ENCODE measurements around the gene LDLRAD4. TPM values are rescaled to one million over a fixed set of nuclear protein-coding genes. Genes with fewer than 3 reads are reported as not detected.

The LDLRAD4 gene
- total RNA-seq, 1 experiment from 2014 or later, result 1.7 TPM

DNA sequence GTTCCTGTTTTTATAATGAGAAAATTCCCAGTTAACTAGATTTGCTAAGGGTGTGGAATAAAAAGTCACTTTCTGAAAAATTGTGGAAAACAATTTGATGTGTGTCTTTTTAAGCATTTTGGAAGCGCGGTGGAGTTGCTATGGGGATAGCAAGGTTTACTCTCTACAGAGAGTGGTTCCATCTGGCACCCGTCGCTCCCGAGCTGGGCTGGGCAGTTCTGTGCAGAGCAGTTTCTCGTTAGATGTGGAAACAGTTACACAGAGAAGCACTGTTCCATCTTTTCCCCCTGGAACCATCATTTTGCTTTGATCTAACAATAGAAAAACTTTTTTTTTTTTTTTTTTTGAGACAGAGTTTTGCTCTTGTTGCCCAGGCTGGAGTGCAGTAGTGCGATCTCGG lies 17.4 kb downstream of the LDLRAD4 start:
- no peaks in the 10 kb centered on the region for H4K20me1 ChIP-seq (ENCODE audit: insufficient read depth)
- DNase-seq, result no peak
- no peak overlapping the region for H3K4me3 ChIP-seq
- H3K79me2 ChIP-seq (ENCODE audit: low read depth), result no peaks in the 10 kb centered on the region
- no peak overlapping the region for H3K4me2 ChIP-seq
- no peaks in the 10 kb centered on the region for H3K9me3 ChIP-seq (ENCODE audit: insufficient read depth, low read depth)
- no peaks in the 10 kb centered on the region for H3K9me2 ChIP-seq (ENCODE audit: insufficient read depth)
- H3K27me3 ChIP-seq (ENCODE audit: insufficient read depth, low read depth), result peaks cover 95% of the 10 kb centered on the region
- no peaks in the 10 kb centered on the region for H3K4me1 ChIP-seq (replicated peaks; ENCODE audit: insufficient read depth)
- ChIA-PET CTCF (no interaction called here), POLR2A (ENCODE audit: unreplicated experiment) (no interaction called here)
- BruUV-seq (replicated peaks), result no TSS peak
- no peaks in the 10 kb centered on the region for H3K36me3 ChIP-seq (ENCODE audit: low read depth)
- no peak overlapping the region for H3K27ac ChIP-seq
- intact Hi-C loops (cut with micrococcal nuclease; ENCODE audit: unreplicated experiment), result no loop called here
- H2AFZ ChIP-seq, result no peak overlapping the region
- no peaks in the 10 kb centered on the region for H3F3A ChIP-seq (ENCODE audit: insufficient read depth, low read depth)
- TF ChIP-seq EZH2 (IDR thresholded peaks at IDR 0.05; ENCODE audit: low read depth), result no peak
- TF ChIP-seq, protein P1, sequence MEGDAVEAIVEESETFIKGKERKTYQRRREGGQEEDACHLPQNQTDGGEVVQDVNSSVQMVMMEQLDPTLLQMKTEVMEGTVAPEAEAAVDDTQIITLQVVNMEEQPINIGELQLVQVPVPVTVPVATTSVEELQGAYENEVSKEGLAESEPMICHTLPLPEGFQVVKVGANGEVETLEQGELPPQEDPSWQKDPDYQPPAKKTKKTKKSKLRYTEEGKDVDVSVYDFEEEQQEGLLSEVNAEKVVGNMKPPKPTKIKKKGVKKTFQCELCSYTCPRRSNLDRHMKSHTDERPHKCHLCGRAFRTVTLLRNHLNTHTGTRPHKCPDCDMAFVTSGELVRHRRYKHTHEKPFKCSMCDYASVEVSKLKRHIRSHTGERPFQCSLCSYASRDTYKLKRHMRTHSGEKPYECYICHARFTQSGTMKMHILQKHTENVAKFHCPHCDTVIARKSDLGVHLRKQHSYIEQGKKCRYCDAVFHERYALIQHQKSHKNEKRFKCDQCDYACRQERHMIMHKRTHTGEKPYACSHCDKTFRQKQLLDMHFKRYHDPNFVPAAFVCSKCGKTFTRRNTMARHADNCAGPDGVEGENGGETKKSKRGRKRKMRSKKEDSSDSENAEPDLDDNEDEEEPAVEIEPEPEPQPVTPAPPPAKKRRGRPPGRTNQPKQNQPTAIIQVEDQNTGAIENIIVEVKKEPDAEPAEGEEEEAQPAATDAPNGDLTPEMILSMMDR (conservative IDR thresholded peaks at IDR 0.05), result no peak

DNA sequence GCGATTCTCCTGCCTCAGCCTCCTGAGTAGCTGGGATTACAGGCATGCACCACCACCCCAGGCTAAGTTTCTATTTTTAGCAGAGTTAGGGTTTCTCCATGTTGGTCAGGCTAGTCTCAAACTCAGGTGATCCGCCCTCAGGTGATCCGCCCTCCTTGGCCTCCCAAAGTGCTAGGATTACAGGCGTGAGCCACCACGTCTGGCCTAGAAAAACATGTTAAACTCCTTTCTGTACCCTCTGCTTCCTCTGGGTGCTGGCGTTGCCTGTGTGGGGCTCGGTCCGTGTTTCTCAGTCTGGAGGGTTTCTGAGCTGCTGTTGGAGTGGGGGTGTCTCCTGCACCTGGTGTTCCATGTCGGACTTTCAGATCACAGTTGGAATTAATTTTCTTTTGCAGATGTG lies 17.9 kb downstream of the LDLRAD4 start:
- peaks cover 95% of the 10 kb centered on the region for H3K27me3 ChIP-seq (ENCODE audit: insufficient read depth, low read depth)

DNA sequence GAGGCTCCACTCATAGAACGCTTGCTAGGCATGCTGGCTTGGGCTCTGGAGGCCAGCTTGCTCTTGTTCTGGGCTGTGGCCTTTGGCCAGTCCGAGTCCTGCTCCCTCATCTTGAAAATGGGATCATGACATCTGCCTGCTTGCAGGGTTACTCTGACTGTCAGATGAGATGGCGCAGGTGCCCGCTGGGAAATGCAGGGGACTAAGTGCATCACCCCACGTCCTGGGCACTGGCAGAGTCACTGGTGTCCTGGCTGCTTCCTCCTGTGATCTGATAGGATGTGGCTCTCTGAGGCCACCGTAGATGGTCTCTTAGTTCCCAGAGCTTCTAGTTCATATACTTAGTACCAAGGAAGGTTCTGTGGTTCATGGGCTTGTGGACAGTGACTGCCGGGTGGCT lies 18.5 kb downstream of the LDLRAD4 start:
- no peak for DNase-seq
- Histone ChIP-seq H3K4me2 (no peak overlapping the region), H3K79me2 (ENCODE audit: low read depth) (no peaks in the 10 kb centered on the region), H3K4me3 (no peak overlapping the region), H2AFZ (no peak overlapping the region), H3F3A (ENCODE audit: insufficient read depth, low read depth) (no peaks in the 10 kb centered on the region), H3K36me3 (ENCODE audit: low read depth) (no peaks in the 10 kb centered on the region), H3K9me2 (ENCODE audit: insufficient read depth) (no peaks in the 10 kb centered on the region), H3K4me1 (replicated peaks; ENCODE audit: insufficient read depth) (no peaks in the 10 kb centered on the region), H3K9me3 (ENCODE audit: insufficient read depth, low read depth) (no peaks in the 10 kb centered on the region), H3K27ac (no peak overlapping the region), H3K27me3 (ENCODE audit: insufficient read depth, low read depth) (peaks cover 95% of the 10 kb centered on the region), H4K20me1 (ENCODE audit: insufficient read depth) (no peaks in the 10 kb centered on the region)
- CTCF ChIA-PET, result no interaction called here
- BruUV-seq (replicated peaks), result no TSS peak
- intact Hi-C loops (cut with micrococcal nuclease; ENCODE audit: unreplicated experiment), result no loop called here
- POLR2A ChIA-PET (ENCODE audit: unreplicated experiment), result no interaction called here
- TF ChIP-seq, protein P1 (conservative IDR thresholded peaks at IDR 0.05), result no peak
- no peak for TF ChIP-seq EZH2 (IDR thresholded peaks at IDR 0.05; ENCODE audit: low read depth)

More for the DNA sequence above, 17.9 kb downstream of the LDLRAD4 start:
- H3K79me2 ChIP-seq (ENCODE audit: low read depth), result no peaks in the 10 kb centered on the region
- H4K20me1 ChIP-seq (ENCODE audit: insufficient read depth), result no peaks in the 10 kb centered on the region
- H3K4me2 ChIP-seq, result no peak overlapping the region
- H3K9me3 ChIP-seq (ENCODE audit: insufficient read depth, low read depth), result no peaks in the 10 kb centered on the region
- no peaks in the 10 kb centered on the region for H3F3A ChIP-seq (ENCODE audit: insufficient read depth, low read depth)
- no peak for DNase-seq
- intact Hi-C loops (cut with micrococcal nuclease; ENCODE audit: unreplicated experiment), result no loop called here
- no peak overlapping the region for H3K4me3 ChIP-seq
- CTCF ChIA-PET, result no interaction called here
- H3K36me3 ChIP-seq (ENCODE audit: low read depth), result no peaks in the 10 kb centered on the region
- POLR2A ChIA-PET (ENCODE audit: unreplicated experiment), result no interaction called here
- no peaks in the 10 kb centered on the region for H3K4me1 ChIP-seq (replicated peaks; ENCODE audit: insufficient read depth)
- no peak overlapping the region for H2AFZ ChIP-seq
- no TSS peak for BruUV-seq (replicated peaks)
- no peak overlapping the region for H3K27ac ChIP-seq
- TF ChIP-seq, protein P1 (conservative IDR thresholded peaks at IDR 0.05), result no peak
- TF ChIP-seq EZH2 (IDR thresholded peaks at IDR 0.05; ENCODE audit: low read depth), result no peak
- H3K9me2 ChIP-seq (ENCODE audit: insufficient read depth), result no peaks in the 10 kb centered on the region

All from PC-9 (cell line).